MM.1S (cell line): ENCODE data around the gene PRKG2.

Experiments used
- CTCF ChIP-seq: fragments of 300-600 bp; sonication (generic); IDR thresholded peaks from 2 replicates; pipeline ENCODE4 v1.5.1; 2016; ENCODE audit warnings: antibody characterized with exemption, low read length, mixed read lengths
- EZH2 ChIP-seq: fragments of 300-600 bp; sonication (generic); optimal IDR thresholded peaks from 2 replicates; pipeline ENCODE3; 2017; ENCODE audit warnings: low read depth, mild to moderate bottlenecking, antibody characterized with exemption, low read length, mixed read lengths
- EZH2phosphoT487 ChIP-seq: fragments of 300-600 bp; sonication (generic); IDR thresholded peaks from 2 replicates; pipeline ENCODE4 v1.6.1; 2018; ENCODE audit warnings: antibody characterized with exemption, low read length

GRCh38 chr4:81084634-81085033, 130.4 kb downstream of the PRKG2 start:
- TF ChIP-seq EZH2phosphoT487 (no peak), CTCF (no peak), EZH2 (no peak)
